IPS DF 6.9 (cell line): Measurements from ENCODE around the gene RETREG3.
A peak's percentile ranks its signal among the peaks of the same experiment; 100 is the strongest.

Experiments used
- DNase-seq: peaks from one replicate; pipeline ENCODE4 v3.0.0-alpha.2; 2013; ENCODE audit warnings: low read depth, low spot score
- H3K27ac ChIP-seq: one replicate; pipeline ENCODE4 v1.5.1; 2013; ENCODE audit warnings: low read length, control low read depth
- H3K27me3 ChIP-seq: 2 replicates; pipeline ENCODE4 v1.6.1; 2013; ENCODE audit warnings: mild to moderate bottlenecking, low read length; ENCODE audit not compliant: control insufficient read depth, insufficient read depth
- H3K36me3 ChIP-seq: 2 replicates; pipeline ENCODE4 v1.6.1; 2013; ENCODE audit warnings: low read length; ENCODE audit not compliant: control insufficient read depth, insufficient read depth
- H3K4me1 ChIP-seq: 2 replicates; pipeline ENCODE4 v1.6.1; 2013; ENCODE audit warnings: low read length; ENCODE audit not compliant: control insufficient read depth, insufficient read depth
- H3K4me3 ChIP-seq: 2 replicates; pipeline ENCODE4 v1.5.1; 2013; ENCODE audit warnings: mild to moderate bottlenecking, low read length
- H3K9me3 ChIP-seq: 2 replicates; pipeline ENCODE4 v1.6.1; 2013; ENCODE audit warnings: low read length, inconsistent platforms; ENCODE audit not compliant: control insufficient read depth, insufficient read depth
- WGBS: extraction: QIAGEN DNeasy Blood & Tissue Kit; methylation state at CpG from one replicate; pipeline ENCODE4 v1.1.7; 2013; ENCODE audit warnings: mixed read lengths, missing lambda C conversion rate; ENCODE audit not compliant: insufficient read length, insufficient coverage; 5-methylcytosine and 5-hydroxymethylcytosine counted together

RETREG3 gene

GRCh38 chr17:42571435-42572225, 37.5 kb downstream of the RETREG3 start:
- Histone ChIP-seq H3K9me3 (no peaks in the 10 kb centered on the region), H3K36me3 (peaks cover 40% of the 10 kb centered on the region), H3K4me3 (no peak overlapping the region), H3K27me3 (no peaks in the 10 kb centered on the region), H3K4me1 (no peaks in the 10 kb centered on the region), H3K27ac (no peak overlapping the region)
- no CpG with 5 or more reads among the region's 12 CpGs for WGBS
- DNase-seq = no peak

GRCh38 chr17:42568341-42569111, 40.6 kb downstream of the RETREG3 start:
- no peak for DNase-seq
- Histone ChIP-seq H3K36me3 (peaks cover 45% of the 10 kb centered on the region), H3K9me3 (no peaks in the 10 kb centered on the region), H3K27me3 (no peaks in the 10 kb centered on the region), H3K27ac (no peak overlapping the region), H3K4me3 (no peak overlapping the region), H3K4me1 (no peaks in the 10 kb centered on the region)
- no CpG with 5 or more reads among the region's 14 CpGs for WGBS

GRCh38 chr17:42566883-42567573, 42.1 kb downstream of the RETREG3 start, which contains the start of gene MLX:
Gene MLX (plus strand): TSS chr17:42567100. CDS start chr17:42567125, 25 bp downstream.
- peak within 1 kb of the TSS; percentile 76 for H3K4me3 ChIP-seq
- H3K36me3 ChIP-seq = peaks cover 36% of the 10 kb centered on the region
- H3K9me3 ChIP-seq = no peaks in the 10 kb centered on the region
- no CpG with 5 or more reads among the region's 72 CpGs for WGBS
- no peak for DNase-seq
- H3K27me3 ChIP-seq = no peaks in the 10 kb centered on the region
- H3K27ac ChIP-seq = no peak within 1 kb of the TSS
- H3K4me1 ChIP-seq = peaks cover 3% of the 10 kb centered on the region; the same call in 1 of the 2 replicates

- DNase-seq = no peak
- Histone ChIP-seq H3K4me3 (peak overlapping the region; percentile 20; the same call in 1 of the 2 replicates), H3K4me1 (peaks cover 3% of the 10 kb centered on the region; the same call in 1 of the 2 replicates), H3K27ac (no peak overlapping the region), H3K27me3 (no peaks in the 10 kb centered on the region), H3K36me3 (peaks cover 29% of the 10 kb centered on the region), H3K9me3 (no peaks in the 10 kb centered on the region)
- WGBS = no CpG with 5 or more reads among the region's 28 CpGs
Observed at GRCh38 chr17:42566215-42566882, 42.8 kb downstream of the RETREG3 start.

- H3K4me3 ChIP-seq = no peak overlapping the region
- no peaks in the 10 kb centered on the region for H3K9me3 ChIP-seq
- H3K27ac ChIP-seq = no peak overlapping the region
- no peak for DNase-seq
- H3K27me3 ChIP-seq = no peaks in the 10 kb centered on the region
- peaks cover 27% of the 10 kb centered on the region for H3K36me3 ChIP-seq
- H3K4me1 ChIP-seq = peaks cover 3% of the 10 kb centered on the region; the same call in 1 of the 2 replicates
- WGBS = no CpG with 5 or more reads among the region's 16 CpGs
Observed at GRCh38 chr17:42565523-42566214, 43.5 kb downstream of the RETREG3 start.

GRCh38 chr17:42564815-42565522, 44.2 kb downstream of the RETREG3 start:
- H3K4me3 ChIP-seq = no peak overlapping the region
- WGBS = no CpG with 5 or more reads among the region's 15 CpGs
- H3K27ac ChIP-seq = no peak overlapping the region
- H3K9me3 ChIP-seq = no peaks in the 10 kb centered on the region
- H3K27me3 ChIP-seq = no peaks in the 10 kb centered on the region
- H3K4me1 ChIP-seq = peaks cover 3% of the 10 kb centered on the region; the same call in 1 of the 2 replicates
- H3K36me3 ChIP-seq = peaks cover 24% of the 10 kb centered on the region
- no peak for DNase-seq

- Histone ChIP-seq H3K4me1 (peaks cover 3% of the 10 kb centered on the region; the same call in 1 of the 2 replicates), H3K4me3 (no peak overlapping the region), H3K27me3 (no peaks in the 10 kb centered on the region), H3K9me3 (no peaks in the 10 kb centered on the region), H3K27ac (no peak overlapping the region), H3K36me3 (peaks cover 15% of the 10 kb centered on the region)
- WGBS = no CpG with 5 or more reads among the region's 9 CpGs
- no peak for DNase-seq
Observed at GRCh38 chr17:42563950-42564349, 45.2 kb downstream of the RETREG3 start.

GRCh38 chr17:42563543-42563942, 45.6 kb downstream of the RETREG3 start:
- DNase-seq = no peak
- Histone ChIP-seq H3K36me3 (peaks cover 12% of the 10 kb centered on the region), H3K9me3 (no peaks in the 10 kb centered on the region), H3K4me1 (peaks cover 3% of the 10 kb centered on the region; the same call in 1 of the 2 replicates), H3K27ac (no peak overlapping the region), H3K27me3 (no peaks in the 10 kb centered on the region), H3K4me3 (no peak overlapping the region)
- WGBS = no CpG with 5 or more reads among the region's 1 CpG

GRCh38 chr17:42563143-42563509, 46.0 kb downstream of the RETREG3 start:
- peaks cover 10% of the 10 kb centered on the region for H3K36me3 ChIP-seq
- H3K4me1 ChIP-seq = peaks cover 3% of the 10 kb centered on the region; the same call in 1 of the 2 replicates
- no peak overlapping the region for H3K27ac ChIP-seq
- H3K4me3 ChIP-seq = peak overlapping the region; percentile 78; the same call in 1 of the 2 replicates
- no peaks in the 10 kb centered on the region for H3K9me3 ChIP-seq
- no peak for DNase-seq
- WGBS = no CpG with 5 or more reads among the region's 14 CpGs
- H3K27me3 ChIP-seq = no peaks in the 10 kb centered on the region
